ENCODE measurements around the gene CCDC3. TPM values are rescaled to one million over a fixed set of nuclear protein-coding genes. Genes with fewer than 3 reads are reported as not detected.

The CCDC3 gene
- total RNA-seq, 1 donor from 2014 or later: 10.2 TPM

DNA sequence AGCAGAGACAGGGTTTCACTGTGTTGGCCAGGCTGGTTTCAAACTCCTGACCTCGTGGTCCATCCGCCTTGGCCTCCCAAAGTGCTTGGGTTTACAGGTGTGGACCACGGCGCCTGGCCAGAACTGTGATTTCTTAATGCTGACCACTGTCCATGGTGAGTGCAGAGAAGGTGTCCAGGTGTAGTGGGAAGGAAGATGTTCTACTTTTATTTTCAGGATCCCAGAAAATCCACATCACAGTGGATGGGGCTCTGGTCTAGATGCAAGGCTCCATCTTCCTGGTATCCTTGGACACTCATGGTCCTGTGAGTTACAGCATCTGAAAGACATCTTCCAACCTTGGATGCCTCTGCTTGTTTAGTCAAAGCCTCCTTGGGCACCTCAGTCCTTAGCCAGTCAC, 92.7 kb downstream of the CCDC3 start:
- H3K27me3 ChIP-seq: no peaks in the 10 kb centered on the region
- intact Hi-C loops (cut with DNase I): no loop called here
- TF ChIP-seq, protein P1, sequence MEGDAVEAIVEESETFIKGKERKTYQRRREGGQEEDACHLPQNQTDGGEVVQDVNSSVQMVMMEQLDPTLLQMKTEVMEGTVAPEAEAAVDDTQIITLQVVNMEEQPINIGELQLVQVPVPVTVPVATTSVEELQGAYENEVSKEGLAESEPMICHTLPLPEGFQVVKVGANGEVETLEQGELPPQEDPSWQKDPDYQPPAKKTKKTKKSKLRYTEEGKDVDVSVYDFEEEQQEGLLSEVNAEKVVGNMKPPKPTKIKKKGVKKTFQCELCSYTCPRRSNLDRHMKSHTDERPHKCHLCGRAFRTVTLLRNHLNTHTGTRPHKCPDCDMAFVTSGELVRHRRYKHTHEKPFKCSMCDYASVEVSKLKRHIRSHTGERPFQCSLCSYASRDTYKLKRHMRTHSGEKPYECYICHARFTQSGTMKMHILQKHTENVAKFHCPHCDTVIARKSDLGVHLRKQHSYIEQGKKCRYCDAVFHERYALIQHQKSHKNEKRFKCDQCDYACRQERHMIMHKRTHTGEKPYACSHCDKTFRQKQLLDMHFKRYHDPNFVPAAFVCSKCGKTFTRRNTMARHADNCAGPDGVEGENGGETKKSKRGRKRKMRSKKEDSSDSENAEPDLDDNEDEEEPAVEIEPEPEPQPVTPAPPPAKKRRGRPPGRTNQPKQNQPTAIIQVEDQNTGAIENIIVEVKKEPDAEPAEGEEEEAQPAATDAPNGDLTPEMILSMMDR (IDR thresholded peaks at IDR 0.05): no peak
- ATAC-seq (no peak), DNase-seq (no peak)
- no peak overlapping the region for H3K4me3 ChIP-seq
- H3K27ac ChIP-seq: no peak overlapping the region
- H3K4me1 ChIP-seq: no peaks in the 10 kb centered on the region
- H3K9me3 ChIP-seq: no peaks in the 10 kb centered on the region
- no peaks in the 10 kb centered on the region for H3K36me3 ChIP-seq

DNA sequence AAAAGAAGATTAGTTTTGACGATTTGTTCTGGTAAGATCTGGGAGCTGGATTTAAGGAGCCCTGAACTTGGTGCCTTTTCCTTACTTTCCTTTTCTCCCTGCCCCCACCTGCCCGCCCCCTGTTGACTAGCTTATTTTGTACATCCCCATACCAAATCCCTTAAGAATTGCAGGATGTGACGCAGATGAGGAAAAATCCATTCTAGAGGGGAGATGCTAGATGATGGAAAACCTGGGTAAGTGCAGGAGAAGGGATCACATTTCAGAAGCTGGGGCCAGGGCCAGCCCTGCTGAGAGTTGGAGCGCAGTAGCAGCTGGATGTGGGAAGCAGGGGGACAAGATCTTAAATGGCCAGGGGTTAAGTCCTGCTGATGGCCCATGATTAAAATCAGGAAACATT, 93.9 kb downstream of the CCDC3 start:
- Histone ChIP-seq H3K4me1 (no peaks in the 10 kb centered on the region), H3K27ac (no peak overlapping the region), H3K27me3 (no peaks in the 10 kb centered on the region), H3K9me3 (no peaks in the 10 kb centered on the region), H3K4me3 (no peak overlapping the region), H3K36me3 (no peaks in the 10 kb centered on the region)
- intact Hi-C loops (cut with DNase I): no loop called here
- TF ChIP-seq, protein P1 (IDR thresholded peaks at IDR 0.05): no peak
- ATAC-seq: no peak
- no peak for DNase-seq

DNA sequence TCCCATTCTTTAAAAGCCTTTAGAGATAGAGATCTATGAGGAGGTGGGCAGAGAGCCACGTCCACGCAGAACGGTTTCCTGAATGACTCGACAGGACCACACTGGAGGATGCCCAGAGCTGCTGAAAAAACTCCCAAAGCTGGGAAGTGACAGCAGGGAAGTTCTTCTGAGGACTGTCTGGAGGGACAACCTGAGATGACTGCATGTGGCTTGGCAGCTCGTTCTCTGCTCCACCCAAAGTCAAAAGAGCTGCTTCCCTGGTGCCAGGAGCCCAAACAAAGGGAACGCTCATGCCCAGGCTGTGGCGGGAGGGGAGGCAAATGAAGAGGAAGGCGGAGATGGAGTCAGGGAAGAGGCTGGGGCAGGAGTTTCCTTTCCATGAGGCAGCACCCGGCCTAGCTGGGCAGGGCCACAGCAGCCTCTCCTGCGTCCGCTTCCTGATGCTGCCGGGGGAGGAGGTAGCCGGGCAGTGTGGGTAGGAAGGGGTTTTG, 95.4 kb downstream of the CCDC3 start:
- H3K36me3 ChIP-seq: no peaks in the 10 kb centered on the region
- ATAC-seq (no peak), DNase-seq (no peak)
- TF ChIP-seq, protein P1 (IDR thresholded peaks at IDR 0.05): no peak
- no peak overlapping the region for H3K4me3 ChIP-seq
- H3K27ac ChIP-seq: peak overlapping the region; percentile 36
- no peaks in the 10 kb centered on the region for H3K4me1 ChIP-seq
- intact Hi-C loops (cut with DNase I): no loop called here
- H3K27me3 ChIP-seq: no peaks in the 10 kb centered on the region
- no peaks in the 10 kb centered on the region for H3K9me3 ChIP-seq

DNA sequence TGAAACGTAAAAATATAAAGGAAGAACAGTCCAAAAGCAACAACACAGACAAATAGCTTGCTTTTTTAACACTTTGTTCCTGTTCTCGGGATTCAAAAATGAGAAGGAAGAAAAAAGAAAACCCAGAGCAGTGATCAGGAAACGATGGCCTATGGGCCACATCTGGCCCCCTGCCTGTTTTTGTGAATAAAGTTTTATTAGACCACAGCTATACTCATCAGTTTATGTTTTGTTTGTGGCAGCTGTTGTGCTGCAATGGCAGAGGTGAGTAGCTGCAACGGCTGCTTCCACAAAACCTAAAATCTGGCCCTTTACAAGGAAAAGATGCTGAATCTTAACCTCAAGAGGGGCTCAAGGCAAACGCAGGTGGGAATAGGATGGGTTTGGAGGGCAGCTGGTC, 96.4 kb downstream of the CCDC3 start:
- H3K36me3 ChIP-seq: no peaks in the 10 kb centered on the region
- H3K9me3 ChIP-seq: no peaks in the 10 kb centered on the region
- TF ChIP-seq, protein P1 (IDR thresholded peaks at IDR 0.05): no peak
- intact Hi-C loops (cut with DNase I): no loop called here
- no peak for ATAC-seq
- no peaks in the 10 kb centered on the region for H3K27me3 ChIP-seq
- no peak overlapping the region for H3K4me3 ChIP-seq
- no peaks in the 10 kb centered on the region for H3K4me1 ChIP-seq
- no peak for DNase-seq
- no peak overlapping the region for H3K27ac ChIP-seq

DNA sequence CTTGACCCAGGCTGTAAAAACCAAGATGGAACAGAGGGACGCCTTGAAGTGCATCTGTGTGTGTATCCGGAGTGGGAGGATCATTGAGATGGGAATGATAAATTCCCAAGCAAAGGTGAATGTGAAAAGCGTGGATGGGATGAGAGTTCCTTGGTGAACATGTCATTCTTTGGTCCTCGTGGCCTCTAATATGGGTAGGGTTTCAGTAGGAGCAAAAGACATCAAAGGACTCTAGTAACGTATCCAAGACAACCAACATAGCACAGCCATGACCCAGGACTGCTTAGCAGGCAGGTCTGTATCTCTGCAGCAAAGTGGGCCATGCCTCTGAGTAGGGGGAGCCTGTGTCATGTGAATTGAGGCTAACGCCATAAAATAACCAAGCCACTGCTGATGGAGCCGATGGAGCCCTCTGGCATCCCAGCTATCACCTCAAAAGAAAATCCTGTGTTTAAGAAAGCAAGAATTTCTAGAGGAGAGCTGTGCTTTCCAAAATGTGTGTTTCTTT, 98.6 kb downstream of the CCDC3 start:
- no peaks in the 10 kb centered on the region for H3K9me3 ChIP-seq
- no peaks in the 10 kb centered on the region for H3K4me1 ChIP-seq
- TF ChIP-seq, protein P1 (IDR thresholded peaks at IDR 0.05): no peak
- intact Hi-C loops (cut with DNase I): no loop called here
- ATAC-seq (no peak), DNase-seq (no peak)
- H3K27me3 ChIP-seq: no peaks in the 10 kb centered on the region
- H3K27ac ChIP-seq: no peak overlapping the region
- H3K4me3 ChIP-seq: no peak overlapping the region
- H3K36me3 ChIP-seq: no peaks in the 10 kb centered on the region

DNA sequence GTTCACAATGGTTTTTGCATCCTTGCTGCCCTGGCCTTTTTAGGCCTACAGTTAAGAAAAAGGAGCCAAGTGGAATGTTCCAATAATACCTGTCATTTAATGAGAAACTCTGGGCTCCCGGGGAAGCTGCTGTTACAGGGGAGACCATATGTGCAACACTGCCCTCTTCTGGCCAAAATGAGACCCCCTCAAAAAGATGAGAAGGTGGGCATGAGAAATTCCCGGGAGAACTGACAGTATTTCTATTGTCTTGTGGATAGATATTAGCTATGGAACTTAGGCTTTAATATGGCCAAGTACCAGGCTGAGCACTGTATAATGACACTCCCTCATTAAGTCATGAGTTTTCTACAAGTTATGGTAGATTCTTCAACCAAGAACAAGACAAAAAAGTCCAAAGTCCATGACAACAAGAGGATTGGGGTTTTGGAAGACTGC, 99.4 kb downstream of the CCDC3 start:
- DNase-seq: no peak
- no peaks in the 10 kb centered on the region for H3K9me3 ChIP-seq
- intact Hi-C loops (cut with DNase I): no loop called here
- no peak overlapping the region for H3K4me3 ChIP-seq
- TF ChIP-seq, protein P1 (IDR thresholded peaks at IDR 0.05): peak; percentile 84
- no peak overlapping the region for H3K27ac ChIP-seq
- H3K4me1 ChIP-seq: no peaks in the 10 kb centered on the region
- no peaks in the 10 kb centered on the region for H3K36me3 ChIP-seq
- peak; percentile 61 for ATAC-seq
- no peaks in the 10 kb centered on the region for H3K27me3 ChIP-seq

All from upper lobe of right lung (tissue), 1 donor.